K562 (cell line): ENCODE results near the gene FBXO8. TPM values are rescaled to one million over a fixed set of nuclear protein-coding genes. Genes with fewer than 3 reads are reported as not detected.

Experiments
- ATAC-seq: fragments of 200-7000 bp; cut with Tn5 transposase; 3 replicates; pipeline ENCODE4 v1.9.1; 2020; ENCODE audit warnings: moderate library complexity
- BruUV-seq: library from RNA; stranded (reverse); fragments of 400-500 nt; replicated peaks from 2 replicates; lab custom pipeline; 2021; lab: Mats Ljungman, UMichigan
- CTCF ChIA-PET: fragments of 300-600 bp; formaldehyde crosslinking; extraction: SDS; loops from one replicate; lab custom pipeline; 2021; ENCODE audit warnings: low intra/inter-chr PET ratio; lab: Yijun Ruan, JAX
- POLR2A ChIA-PET: fragments of 300-600, 350-650 bp; sonication (Branson Sonifier 250); formaldehyde crosslinking; extraction: SDS; loops from one replicate; lab custom pipeline; 2021; ENCODE audit warnings: antibody characterized with exemption, inconsistent platforms; lab: Yijun Ruan, JAX
- DNase-seq, 4 experiments: peaks; one replicate each; pipeline versions ENCODE4 v3.0.0 to v3.0.0-alpha.2; 2011 to 2018; ENCODE audit warnings: low spot score in 3 of 4, mixed read lengths in 3 of 4; ENCODE audit errors: extremely low read depth in 1 of 4
- FAIRE-seq: peaks from 2 replicates; lab custom pipeline; 2011; peaks lifted over from hg19 to GRCh38; lab: Jason Lieb, UNC
- H2AFZ ChIP-seq: 2 replicates; pipeline ENCODE4 v1.6.0; 2011; ENCODE audit warnings: low read depth, low read length, control low read depth, inconsistent platforms
- H3K27ac ChIP-seq: fragments of 200-600 bp; 3 replicates; pipeline ENCODE4 v1.8.0; 2011; ENCODE audit warnings: low read depth, mild to moderate bottlenecking, control low read depth, inconsistent platforms, low read length, moderate library complexity, mixed read lengths; ENCODE audit errors: extremely low read depth
- H3K27me3 ChIP-seq, 2 experiments: fragments of 300-600 bp in 1 of 2; 2 replicates in 1 of 2; 3 replicates in 1 of 2; pipeline versions ENCODE4 v1.6.0 to v1.8.0; 2011; ENCODE audit warnings: inconsistent platforms in 2 of 2, low read length in 2 of 2, mild to moderate bottlenecking in 1 of 2, mixed read lengths in 1 of 2, moderate library complexity in 1 of 2; ENCODE audit not compliant: control insufficient read depth in 2 of 2, insufficient read depth in 2 of 2
- H3K36me3 ChIP-seq: fragments of 300-600 bp; 3 replicates; pipeline ENCODE4 v1.8.0; 2011; ENCODE audit warnings: mild to moderate bottlenecking, low read length, inconsistent platforms; ENCODE audit not compliant: control insufficient read depth, insufficient read depth
- H3K4me1 ChIP-seq, 2 experiments: fragments of 200-600 bp in 1 of 2; replicated peaks in 1 of 2; 2 replicates in 1 of 2; 3 replicates in 1 of 2; pipeline versions ENCODE4 v1.5.1 to v1.8.0; 2011; ENCODE audit warnings: inconsistent platforms in 2 of 2, low read length in 2 of 2, mild to moderate bottlenecking in 1 of 2, mixed read lengths in 1 of 2, moderate library complexity in 1 of 2; ENCODE audit not compliant: control insufficient read depth in 2 of 2, insufficient read depth in 2 of 2
- H3K4me2 ChIP-seq: 2 replicates; pipeline ENCODE4 v1.6.1; 2011; ENCODE audit warnings: low read length, control low read depth, inconsistent platforms, mixed read lengths; ENCODE audit not compliant: insufficient read depth
- H3K4me3 ChIP-seq: fragments of 200-600 bp; sonication (generic), shearing (Covaris generic); 2 replicates; pipeline ENCODE4 v1.5.1; 2016; ENCODE audit warnings: control low read depth, inconsistent platforms
- H3K79me2 ChIP-seq: fragments of 200-600 bp; 3 replicates; pipeline ENCODE4 v1.8.0; 2011; ENCODE audit warnings: low read length, inconsistent platforms; ENCODE audit not compliant: control insufficient read depth, insufficient read depth
- H3K9ac ChIP-seq, 2 experiments: 2 replicates each; pipeline versions ENCODE4 v1.6.0 to v1.6.1; 2011; ENCODE audit warnings: low read depth in 2 of 2, low read length in 2 of 2, control low read depth in 1 of 2, inconsistent platforms in 1 of 2, mild to moderate bottlenecking in 1 of 2, mixed read lengths in 1 of 2; ENCODE audit not compliant: insufficient read depth in 1 of 2
- H3K9me1 ChIP-seq: one replicate; pipeline ENCODE4 v1.6.0; 2011; ENCODE audit warnings: inconsistent platforms, mild to moderate bottlenecking, low read length, moderate library complexity; ENCODE audit not compliant: control insufficient read depth, insufficient read depth
- H3K9me3 ChIP-seq: replicated peaks from 2 replicates; pipeline ENCODE4 v1.5.1; 2011; ENCODE audit warnings: low read depth, low read length, inconsistent platforms; ENCODE audit not compliant: control insufficient read depth, insufficient read depth
- H4K20me1 ChIP-seq: replicated peaks from 2 replicates; pipeline ENCODE4 v1.6.1; 2011; ENCODE audit warnings: low read length, inconsistent platforms, mixed read lengths; ENCODE audit not compliant: control insufficient read depth, insufficient read depth
- ARNT ChIP-seq, 2 experiments: fragments of 450-650 bp; IDR thresholded peaks; 2 replicates each; pipeline ENCODE4 v1.6.1; 2016; ENCODE audit warnings: mild to moderate bottlenecking in 1 of 2
- CBFA2T3 ChIP-seq: fragments of 450-650 bp; IDR thresholded peaks from 2 replicates; pipeline ENCODE4 v1.6.1; 2017
- CBFB ChIP-seq: sonication (generic); formaldehyde crosslinking; IDR thresholded peaks from 2 replicates; pipeline ENCODE4 v1.4.0; 2020; ENCODE audit warnings: mild to moderate bottlenecking, missing genetic modification reagents
- CHD1 ChIP-seq: fragments of 200-600 bp; sonication (generic); IDR thresholded peaks from one replicate; pipeline ENCODE4 v1.6.1; 2012; ENCODE audit warnings: mild to moderate bottlenecking, moderate library complexity, low read length, inconsistent platforms
- FOSL1 ChIP-seq: fragments of 200-800 bp; sonication (Bioruptor generic); conservative IDR thresholded peaks from 2 replicates; pipeline ENCODE4 v1.6.1; 2016; ENCODE audit warnings: missing genetic modification characterization, missing compliant biosample characterization
- HDGF ChIP-seq: fragments of 450-650 bp; IDR thresholded peaks from 2 replicates; pipeline ENCODE4 v1.6.1; 2016
- POLR2AphosphoS2 ChIP-seq: IDR thresholded peaks from 2 replicates; pipeline ENCODE4 v1.6.1; 2012; ENCODE audit warnings: low read length, improper control_type of control experiment
- PTBP1 ChIP-seq: fragments of 200-400 bp; formaldehyde crosslinking; IDR thresholded peaks from 2 replicates; pipeline ENCODE4 v1.6.1; 2017; ENCODE audit warnings: low read depth, low read length
- RBM14 ChIP-seq: fragments of 200-400 bp; formaldehyde crosslinking; IDR thresholded peaks from 2 replicates; pipeline ENCODE4 v1.6.1; 2018; ENCODE audit warnings: low read depth, mild to moderate bottlenecking, low read length, moderate library complexity, borderline replicate concordance; ENCODE audit not compliant: insufficient read depth
- RBM34 ChIP-seq: fragments of 200-400 bp; formaldehyde crosslinking; IDR thresholded peaks from 2 replicates; pipeline ENCODE4 v1.6.1; 2018; ENCODE audit warnings: low read length, borderline replicate concordance; ENCODE audit not compliant: insufficient read depth
- RNF2 ChIP-seq: sonication (generic); IDR thresholded peaks from 2 replicates; pipeline ENCODE4 v1.6.1; 2016
- SRSF3 ChIP-seq: fragments of 200-400 bp; formaldehyde crosslinking; IDR thresholded peaks from 2 replicates; pipeline ENCODE4 v1.6.1; 2016; ENCODE audit warnings: mild to moderate bottlenecking, low read length, moderate library complexity; ENCODE audit not compliant: insufficient read depth
- SRSF9 ChIP-seq: fragments of 200-400 bp; formaldehyde crosslinking; IDR thresholded peaks from 2 replicates; pipeline ENCODE4 v1.6.1; 2017; ENCODE audit warnings: low read depth, low read length, borderline replicate concordance
- TEAD1 ChIP-seq, 2 experiments: fragments of 450-650 bp in 1 of 2; sonication (generic) in 1 of 2; formaldehyde crosslinking; IDR thresholded peaks; 2 replicates each; pipeline versions ENCODE4 v1.4.0 to v1.8.0; 2020 to 2022; ENCODE audit warnings: mild to moderate bottlenecking in 2 of 2, missing genetic modification reagents in 1 of 2
- ZBTB17 ChIP-seq: fragments of 450-650 bp; formaldehyde crosslinking; IDR thresholded peaks from 2 replicates; pipeline ENCODE4 v1.4.0; 2020; ENCODE audit warnings: mild to moderate bottlenecking
- ZC3H4 ChIP-seq: sonication (generic); formaldehyde crosslinking; IDR thresholded peaks from 2 replicates; pipeline ENCODE4 v1.9.0; 2021; ENCODE audit warnings: missing genetic modification reagents, borderline replicate concordance
- ZFP1 ChIP-seq: fragments of 450-650 bp; formaldehyde crosslinking; IDR thresholded peaks from 2 replicates; pipeline ENCODE4 v1.4.0; 2020; ENCODE audit warnings: mild to moderate bottlenecking, mixed read lengths
- ZNF699 ChIP-seq: fragments of 250-450 bp; sonication (Bioruptor Pico); IDR thresholded peaks from 2 replicates; pipeline ENCODE4 v1.8.0; 2021; ENCODE audit warnings: mild to moderate bottlenecking, moderate library complexity; ENCODE audit not compliant: insufficient replicate concordance
- ZNF764 ChIP-seq: fragments of 250-450 bp; sonication (Bioruptor Pico); IDR thresholded peaks from 2 replicates; pipeline ENCODE4 v1.4.0; 2020; ENCODE audit warnings: low read depth, mild to moderate bottlenecking, moderate library complexity
- WGBS: fragments of 100-300 bp; shearing (Covaris generic); methylation state at CpG from one replicate; pipeline ENCODE4 v1.1.6; 2016; ENCODE audit warnings: low coverage, mixed read lengths; ENCODE audit not compliant: insufficient coverage; ENCODE audit errors: missing lambda C conversion rate; 5-methylcytosine and 5-hydroxymethylcytosine counted together
- in situ Hi-C: fragments of 300-500 bp; cut with MboI; formaldehyde crosslinking; loops from 4 replicates; pipeline ENCODE4 v1.15.0; 2018; ENCODE audit warnings: inconsistent platforms, mixed read lengths
- intact Hi-C: fragments of 100-400 bp; cut with micrococcal nuclease; formaldehyde crosslinking; loops from 2 replicates; pipeline ENCODE4 v1.14.2; 2022
- polyA plus RNA-seq, 8 experiments: library from polyadenylated mRNA; depleted of rRNA in 4 of 8; stranded (reverse) in 5 of 8; unstranded in 3 of 8; fragments of >200 nt; fragmentation: Nextera tagmentation in 2 of 8; fragmentation: Illumina TruSeq in 1 of 8; extraction: Ambion mirVana in 2 of 8; extraction: Trizol in 1 of 8; gene quantifications; 2 replicates each; pipeline versions ENCODE4 v1.2.1 to v1.2.3, GENCODE V29; 2011 to 2014; ENCODE audit warnings: inconsistent platforms in 1 of 8, missing spikeins in 1 of 8
- total RNA-seq, 7 experiments: library from RNA; depleted of rRNA in 6 of 7; stranded (reverse); fragments of >200 nt in 6 of 7; fragmentation: Illumina TruSeq in 2 of 7; extraction: Trizol in 2 of 7; gene quantifications; 2 replicates each; pipeline versions ENCODE4 v1.2.1 to v1.2.3, GENCODE V29; 2011 to 2021; ENCODE audit warnings: low replicate concordance in 1 of 7
- TF ChIP-seq, protein P1 (sequence below): IDR thresholded peaks from 2 replicates; pipeline ENCODE4 v1.6.1; 2012; ENCODE audit warnings: low read depth, low read length, improper control_type of control experiment, borderline replicate concordance

The FBXO8 gene
- total and polyA plus RNA-seq, 9 of the 15 experiments (the other 6 are each of a cell fraction or from before 2014, with no cell fraction given), result 12.9 to 27.1 (median 14.8) TPM

DNA sequence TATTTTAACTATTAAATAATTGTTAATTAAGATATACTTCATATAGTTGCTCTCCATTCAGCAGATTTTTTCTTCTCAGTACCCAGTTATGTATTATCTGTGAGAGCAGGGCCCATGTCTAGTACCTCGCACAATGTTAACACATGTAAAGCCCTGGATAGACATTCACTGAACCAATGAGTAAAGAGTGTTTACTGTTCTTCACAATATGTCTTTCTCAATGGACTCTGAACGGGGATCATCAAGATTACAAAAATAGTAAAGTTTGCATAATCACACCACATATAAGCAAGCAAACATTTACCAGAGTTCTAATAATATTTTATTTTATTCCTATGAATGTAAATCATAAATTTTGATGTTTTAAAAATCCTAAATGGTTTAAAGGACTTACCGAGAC, 47.1 kb downstream of the FBXO8 start:
- no peaks in the 10 kb centered on the region for H3K79me2 ChIP-seq
- 56% methylated on average over 3 of the region's 3 CpGs for WGBS
- ATAC-seq, result no peak; the same call in 2 of the 3 replicates
- intact Hi-C loops, result no loop called here
- H3K27me3 ChIP-seq, result no peaks in the 10 kb centered on the region
- H3K4me2 ChIP-seq, result no peak overlapping the region
- H4K20me1 ChIP-seq, result no peaks in the 10 kb centered on the region
- peaks cover 14% of the 10 kb centered on the region; the same call in 1 of the 3 replicates for H3K36me3 ChIP-seq
- in situ Hi-C loops, result no loop called here
- no peak for DNase-seq
- CTCF ChIA-PET, result no interaction called here
- no peak overlapping the region for H2AFZ ChIP-seq
- BruUV-seq, result no TSS peak
- POLR2A ChIA-PET, result interaction anchor here (0.8 kb wide), 1 partner anchor 10 kb away, joined by 3 read pairs; no protein-coding TSS in a partner anchor
- no peak for FAIRE-seq
- no peak overlapping the region for H3K9ac ChIP-seq
- H3K9me1 ChIP-seq, result no peaks in the 10 kb centered on the region
- TF ChIP-seq RBM34, result no peak
- TF ChIP-seq HDGF, result no peak
- no peak for TF ChIP-seq POLR2AphosphoS2
- TF ChIP-seq ZFP1 (CRISPR knock-in tag), result no peak
- no peak for TF ChIP-seq ZC3H4
- TF ChIP-seq PTBP1, result no peak
- TF ChIP-seq CBFB (CRISPR knock-in tag), result no peak
- no peak for TF ChIP-seq RBM14
- TF ChIP-seq CBFA2T3, result no peak
- TF ChIP-seq ZNF699 (CRISPR knock-in tag), result no peak
- TF ChIP-seq CHD1, result no peak
- TF ChIP-seq SRSF3, result no peak
- TF ChIP-seq SRSF9, result no peak
- TF ChIP-seq ZNF764, result no peak
- no peak for TF ChIP-seq FOSL1
- TF ChIP-seq RNF2, result no peak
- TF ChIP-seq, protein P1, sequence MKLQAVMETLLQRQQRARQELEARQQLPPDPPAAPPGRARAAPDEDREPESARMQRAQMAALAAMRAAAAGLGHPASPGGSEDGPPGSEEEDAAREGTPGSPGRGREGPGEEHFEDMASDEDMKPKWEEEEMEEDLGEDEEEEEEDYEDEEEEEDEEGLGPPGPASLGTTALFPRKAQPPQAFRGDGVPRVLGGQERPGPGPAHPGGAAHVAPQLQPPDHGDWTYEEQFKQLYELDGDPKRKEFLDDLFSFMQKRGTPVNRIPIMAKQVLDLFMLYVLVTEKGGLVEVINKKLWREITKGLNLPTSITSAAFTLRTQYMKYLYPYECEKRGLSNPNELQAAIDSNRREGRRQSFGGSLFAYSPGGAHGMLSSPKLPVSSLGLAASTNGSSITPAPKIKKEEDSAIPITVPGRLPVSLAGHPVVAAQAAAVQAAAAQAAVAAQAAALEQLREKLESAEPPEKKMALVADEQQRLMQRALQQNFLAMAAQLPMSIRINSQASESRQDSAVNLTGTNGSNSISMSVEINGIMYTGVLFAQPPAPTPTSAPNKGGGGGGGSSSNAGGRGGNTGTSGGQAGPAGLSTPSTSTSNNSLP, result no peak
- TF ChIP-seq ZBTB17, result no peak
- TF ChIP-seq ARNT (IDR thresholded peaks at IDR 0.05), result no peak
- TF ChIP-seq TEAD1 (CRISPR knock-in tag; IDR thresholded peaks at IDR 0.05), result no peak
- H3K27ac ChIP-seq, result no peak overlapping the region
- no peaks in the 10 kb centered on the region for H3K9me3 ChIP-seq
- H3K4me1 ChIP-seq, result no peaks in the 10 kb centered on the region
- no peak overlapping the region for H3K4me3 ChIP-seq
